Heart right ventricle (tissue), 16 donors: Measurements from ENCODE around the gene SELENOI. TPM values are rescaled to one million over a fixed set of nuclear protein-coding genes. Genes with fewer than 3 reads are reported as not detected.
A peak's percentile ranks its signal among the peaks of the same experiment; 100 is the strongest.
"Not testable (repeated sequence)": the region's sequence is repeated elsewhere in the genome, so short reads cannot be mapped to it uniquely, and the experiment has no call there.

Experiments used
- ATAC-seq, 8 donors: fragments of 200-7000 bp; cut with Tn5 transposase; one replicate each; pipeline ENCODE4 v1.9.1; 2020; ENCODE audit warnings: mild to moderate bottlenecking in 8 of 8, moderate library complexity in 8 of 8, moderate number of reproducible peaks in 1 of 8
- DNase-seq, 2 donors: peaks; one replicate each; pipeline ENCODE4 v3.0.0-alpha.2; 2020
- H3K27ac ChIP-seq, 10 donors: fragments of 200-600 bp; sonication (generic) in 2 of 10; one replicate each; pipeline versions ENCODE4 v1.5.0 to v1.8.0; 2020 to 2022; ENCODE audit warnings: mild to moderate bottlenecking in 3 of 10
- H3K27me3 ChIP-seq, 7 donors: fragments of 200-600 bp; one replicate each; pipeline ENCODE4 v1.8.0; 2021 to 2022; ENCODE audit warnings: mild to moderate bottlenecking in 2 of 7
- H3K36me3 ChIP-seq, 9 donors: fragments of 200-600 bp; sonication (generic) in 1 of 9; one replicate each; pipeline versions ENCODE4 v1.5.0 to v1.8.0; 2020 to 2022; ENCODE audit warnings: mild to moderate bottlenecking in 2 of 9
- H3K4me1 ChIP-seq, 9 donors: fragments of 200-600 bp; sonication (generic) in 1 of 9; one replicate each; pipeline versions ENCODE4 v1.5.0 to v1.8.0; 2020 to 2022; ENCODE audit warnings: mild to moderate bottlenecking in 4 of 9
- H3K4me3 ChIP-seq, 10 donors: fragments of 200-600 bp; sonication (generic) in 2 of 10; one replicate each; pipeline versions ENCODE4 v1.5.0 to v1.8.0; 2020 to 2022; ENCODE audit warnings: mild to moderate bottlenecking in 7 of 10, moderate library complexity in 2 of 10
- H3K9me3 ChIP-seq, 11 donors: fragments of 200-600 bp in 10 of 11; sonication (generic) in 2 of 11; one replicate each; pipeline versions ENCODE4 v1.5.0 to v1.8.0; 2013 to 2022; ENCODE audit warnings: mild to moderate bottlenecking in 2 of 11, control low read depth in 1 of 11, moderate library complexity in 1 of 11
- CTCF ChIP-seq, 9 donors: fragments of 200-600 bp; sonication (generic) in 2 of 9; IDR thresholded peaks; one replicate each; pipeline versions ENCODE4 v1.5.0 to v1.8.0; 2021 to 2022; ENCODE audit warnings: antibody characterized with exemption in 9 of 9, mild to moderate bottlenecking in 5 of 9, moderate library complexity in 1 of 9
- WGBS, 2 donors: extraction: QIAGEN DNeasy Blood & Tissue Kit; methylation state at CpG; one replicate each; pipeline ENCODE4 v1.1.7; 2013; ENCODE audit warnings: inconsistent platforms in 1 of 2; 5-methylcytosine and 5-hydroxymethylcytosine counted together
- intact Hi-C, 10 donors: fragments of 100-400 bp; cut with DNase I; formaldehyde crosslinking; loops; one replicate each; pipeline versions ENCODE4 v1.11.1 to v1.14.2; 2022
- polyA plus RNA-seq, 2 donors: library from polyadenylated mRNA; stranded (reverse); fragments of 200-250 nt; gene quantifications; one replicate each; pipeline ENCODE4 v1.2.3, GENCODE V29; 2013
- total RNA-seq, 10 donors: library from RNA; stranded (reverse); fragmentation: NEBNext Ultra II Directional in 3 of 10; extraction: Animal tissue kit (Norgen Biotek cat#: 25700) in 3 of 10; gene quantifications; one replicate each; pipeline versions ENCODE4 v1.2.1 to v1.2.4, GENCODE V29; 2021 to 2023
- donor health status: Arrhythmogenic right ventricular cardiomyopathy.
- donor health status: ischemic (EF 13 %, LVEDD 7.1; RV severe dilation, severe dysfunction).
- donor health status: healthy with polysubstance abuse.
- donor health status: DM: no; HTN: yes; CAD: no.
- donor health status: DM: no; HTN: no; CAD: no.
- donor health status: ischemic (EF 25% LVEDD 6.9; RV normal size, moderate dysfunction).
- donor health status: ischemic (EF 25% LVEDD 5.7; RV mildly dilated, moderate dysfunction).
- donor health status: healthy.
- donor health status: DM: yes; HTN: yes; CAD: no.
- donor health status: Ischemic cardiomyopathy.
- donor health status: ischemic (EF 35%, LVEDD 5.7; RV mildly dilated, moderate dysfunction).
- donor health status: nonischemic (EF 11% LVEDD 7.7; RV severe dilation, severe dysfunction).
- donor health status: DM: yes; HTN: yes; CAD: no.
- donor health status: PGD.
- donor health status: ischemic (EF 29% LVEDD 5.4; RV normal size, mild dysfunction).
- donor health status: nonischemic (EF 23%, LVEDD 6.1; RV moderate dilation, normal function).

Gene SELENOI
- total and polyA plus RNA-seq, 12 donors: 2.4 to 15.8 (median 11.5) TPM

DNA sequence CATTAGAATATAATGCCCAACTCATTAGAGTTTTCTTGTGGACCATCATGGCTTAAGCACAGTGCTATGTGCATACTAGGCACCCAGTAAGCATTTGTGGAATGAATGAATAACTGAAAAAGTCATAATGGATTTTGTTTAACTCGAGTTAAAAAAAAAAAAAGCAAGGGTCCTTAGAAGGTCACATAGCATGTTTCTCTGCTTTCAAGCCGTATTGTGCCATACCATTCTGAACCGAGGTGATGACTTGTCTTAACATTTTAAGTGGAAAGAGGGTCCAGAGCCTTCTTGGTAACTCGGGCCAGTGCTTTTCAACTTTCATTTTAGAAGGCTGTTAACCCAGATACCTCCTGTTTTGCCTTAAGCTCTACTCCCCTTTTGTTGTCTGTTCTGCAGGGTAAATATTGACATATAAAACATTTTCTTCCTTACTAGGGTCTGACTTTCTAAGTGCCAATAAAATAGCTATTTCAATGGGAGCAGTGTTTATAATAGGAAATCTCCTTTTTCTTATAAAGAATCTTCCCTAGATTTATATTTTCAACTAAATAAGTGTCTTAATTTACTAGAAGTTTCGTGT, 1.4 kb downstream of the SELENOI start:
- 28 to 29% methylated on average over 5 of the region's 5 CpGs for WGBS, 2 donors
- Histone ChIP-seq H3K27ac (peak overlapping the region in 7 of 10 donors; percentile 87 to 97 (median 92)), H3K9me3 (no peaks in the 10 kb centered on the region), H3K4me1 (peaks cover 3 to 32% (median 30%) of the 10 kb centered on the region in 9 donors), H3K4me3 (peak overlapping the region in 9 of 10 donors; percentile 68 to 97 (median 82)), H3K27me3 (no peaks in the 10 kb centered on the region), H3K36me3 (no peaks in the 10 kb centered on the region)
- ATAC-seq: no peak
- intact Hi-C loops: no loop called here
- no peak for TF ChIP-seq CTCF (IDR thresholded peaks at IDR 0.05)
- no peak for DNase-seq

GRCh38 chr2:26349690-26350089, 3.7 kb downstream of the SELENOI start:
- no peaks in the 10 kb centered on the region for H3K9me3 ChIP-seq
- 88 to 93% methylated on average over 3 of the region's 3 CpGs for WGBS, 2 donors
- no peak overlapping the region for H3K27ac ChIP-seq
- peaks cover 3 to 25% (median 22%) of the 10 kb centered on the region in 9 donors for H3K4me1 ChIP-seq
- no peak for TF ChIP-seq CTCF (IDR thresholded peaks at IDR 0.05)
- H3K36me3 ChIP-seq: no peaks in the 10 kb centered on the region
- no peak for DNase-seq
- ATAC-seq: no peak
- intact Hi-C loops: no loop called here
- H3K27me3 ChIP-seq: no peaks in the 10 kb centered on the region
- no peak overlapping the region for H3K4me3 ChIP-seq

DNA sequence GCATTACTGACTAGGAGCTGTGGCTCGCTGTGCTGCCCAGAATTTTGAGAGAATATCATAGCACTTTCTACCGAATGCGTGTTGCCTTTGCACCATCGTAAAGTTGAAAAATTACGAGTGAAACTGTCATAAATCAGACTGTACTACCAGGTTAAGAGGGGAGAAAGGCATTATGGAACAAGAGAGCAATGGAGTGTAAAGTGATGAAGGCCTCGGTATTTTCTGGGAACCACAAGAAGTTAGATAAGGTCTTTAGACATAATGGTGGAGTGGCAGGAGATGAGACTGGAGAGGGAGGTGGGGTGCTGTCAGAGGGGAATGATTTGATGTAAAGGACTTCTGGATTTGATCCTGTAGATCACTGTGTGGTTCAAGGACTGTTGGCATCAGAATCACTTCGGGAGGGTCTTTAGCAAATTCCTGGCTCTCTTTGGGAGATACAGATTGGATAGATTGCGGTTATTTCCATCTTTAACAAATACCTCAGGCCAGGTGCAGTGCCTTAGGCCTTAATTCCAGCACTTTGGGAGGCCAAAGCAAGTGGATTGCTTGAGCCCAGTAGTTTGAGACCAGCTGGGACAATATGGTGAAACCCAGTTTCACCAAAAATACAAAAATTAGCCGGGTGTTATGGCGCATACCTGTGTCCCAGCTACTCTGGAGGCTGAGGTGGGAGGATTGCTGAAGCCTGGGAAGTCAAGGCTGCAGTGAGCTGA, 5.6 kb downstream of the SELENOI start:
- no peaks in the 10 kb centered on the region for H3K27me3 ChIP-seq
- H3K27ac ChIP-seq: no peak overlapping the region
- intact Hi-C loops: no loop called here
- no peak for TF ChIP-seq CTCF (IDR thresholded peaks at IDR 0.05)
- H3K4me3 ChIP-seq: no peak overlapping the region
- H3K36me3 ChIP-seq: peaks cover 0 to under 1% (median 0%) of the 10 kb centered on the region in 9 donors
- WGBS, 2 donors: 96 to 97% methylated on average over 10 of the region's 10 CpGs
- no peaks in the 10 kb centered on the region for H3K9me3 ChIP-seq
- ATAC-seq (no peak), DNase-seq (no peak)
- H3K4me1 ChIP-seq: peaks cover 3 to 20% (median 17%) of the 10 kb centered on the region in 9 donors

DNA sequence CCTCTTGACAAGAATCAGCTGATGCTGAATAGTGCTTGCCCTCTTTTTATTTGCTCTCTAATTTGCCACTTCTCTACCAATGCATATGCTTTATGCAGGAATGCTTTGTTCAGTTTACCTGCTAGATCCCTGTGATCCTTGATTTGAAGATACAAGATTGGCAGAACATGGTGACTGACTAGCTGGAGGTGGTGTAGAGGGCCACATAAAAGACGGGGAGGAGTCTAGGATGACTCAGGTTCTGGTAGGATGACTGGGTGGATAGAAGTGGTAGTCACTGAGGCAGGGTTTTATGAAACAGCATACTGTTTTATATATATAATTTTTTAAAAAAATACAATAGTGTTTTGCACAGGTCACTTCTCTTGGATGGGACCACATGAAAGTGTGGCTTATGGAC, 6.9 kb downstream of the SELENOI start:
- no peak overlapping the region for H3K4me3 ChIP-seq
- no peak overlapping the region for H3K27ac ChIP-seq
- no peak for ATAC-seq
- WGBS, 2 donors: 85 to 91% methylated on average over 1 of the region's 1 CpG
- no peak for TF ChIP-seq CTCF (IDR thresholded peaks at IDR 0.05)
- H3K27me3 ChIP-seq: no peaks in the 10 kb centered on the region
- H3K9me3 ChIP-seq: no peaks in the 10 kb centered on the region
- peaks cover 0 to 8% (median 0%) of the 10 kb centered on the region in 9 donors for H3K36me3 ChIP-seq
- DNase-seq: no peak
- peaks cover 0 to 9% (median 5%) of the 10 kb centered on the region in 9 donors for H3K4me1 ChIP-seq
- intact Hi-C loops: no loop called here

- H3K4me1 ChIP-seq, H3K36me3 ChIP-seq, H3K27ac ChIP-seq, ATAC-seq, H3K27me3 ChIP-seq, intact Hi-C loops, DNase-seq, H3K4me3 ChIP-seq, H3K9me3 ChIP-seq: not testable (repeated sequence)
- 98 to 99% methylated on average over 16 of the region's 16 CpGs for WGBS, 2 donors
These were observed 8.5 kb downstream of the SELENOI start for GRCh38 chr2:26354469-26354868.
